ENCODE measurements around the gene CCDC7.
"Not testable (repeated sequence)": the region's sequence is repeated elsewhere in the genome, so short reads cannot be mapped to it uniquely, and the experiment has no call there.

The CCDC7 gene

DNA sequence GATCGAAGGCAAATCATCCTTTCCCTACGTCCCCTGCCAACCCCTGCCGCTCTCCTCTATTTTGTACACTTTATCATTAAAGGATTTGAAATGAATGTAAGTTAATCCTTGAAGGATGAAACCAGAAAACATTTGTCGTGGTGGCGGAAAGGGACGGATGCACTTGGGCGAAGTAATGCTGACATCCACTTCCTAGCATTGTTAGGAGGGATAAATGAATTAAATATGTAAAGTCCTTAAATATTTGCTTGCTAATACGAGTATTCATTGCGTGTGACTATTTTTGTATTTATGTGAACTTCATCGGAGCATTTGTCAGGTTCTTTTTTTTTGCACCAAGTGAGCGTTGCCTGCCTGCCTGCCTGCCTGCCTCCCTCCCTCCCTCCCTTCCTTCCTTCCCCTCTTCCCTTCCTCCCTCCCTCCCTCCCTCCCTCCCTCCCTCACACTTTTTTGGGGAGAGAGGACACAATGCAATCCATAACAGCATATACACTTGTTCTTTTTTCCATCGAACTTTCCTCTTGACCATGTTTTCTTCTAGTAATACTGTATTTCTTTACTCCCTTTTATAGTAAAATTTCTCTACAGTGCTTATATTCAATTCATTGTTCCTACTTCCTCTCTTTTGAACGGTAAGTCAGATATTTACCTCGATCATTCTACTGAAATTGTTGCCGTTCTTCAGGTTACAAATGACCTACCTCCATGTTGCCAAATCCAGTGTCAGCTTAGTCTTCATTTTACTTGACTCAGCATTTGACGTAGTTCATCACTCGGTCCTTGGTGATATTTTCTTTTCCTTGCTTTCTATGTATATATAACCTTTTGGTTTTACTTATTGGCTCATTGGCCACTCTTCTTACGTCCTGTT is 831 bp downstream of the CCDC7 start:
- no peak for DNase-seq (ENCODE audit: low read depth in 1 of 2, low spot score in 1 of 2)

DNA sequence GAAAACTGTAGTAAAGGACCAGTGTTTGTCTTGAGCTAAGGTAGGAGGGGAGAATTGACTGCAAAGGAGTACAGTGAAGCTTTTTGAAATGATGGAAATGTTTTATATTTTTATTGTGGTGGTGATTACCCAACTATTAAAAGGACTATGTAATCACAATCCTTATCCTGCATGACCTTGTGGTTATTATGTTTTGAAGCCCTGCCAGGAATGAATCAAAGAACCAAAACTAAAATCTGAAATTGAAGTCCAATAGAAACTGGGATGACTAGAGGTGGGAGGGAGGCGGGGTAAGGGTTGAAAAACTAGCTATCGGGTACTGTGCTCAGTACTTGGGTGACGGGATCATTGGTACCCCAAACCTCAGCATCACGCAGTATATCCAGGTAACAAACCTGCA is 8.2 kb downstream of the CCDC7 start:
- DNase-seq (ENCODE audit: low read depth in 1 of 2, low spot score in 1 of 2) = no peak

DNA sequence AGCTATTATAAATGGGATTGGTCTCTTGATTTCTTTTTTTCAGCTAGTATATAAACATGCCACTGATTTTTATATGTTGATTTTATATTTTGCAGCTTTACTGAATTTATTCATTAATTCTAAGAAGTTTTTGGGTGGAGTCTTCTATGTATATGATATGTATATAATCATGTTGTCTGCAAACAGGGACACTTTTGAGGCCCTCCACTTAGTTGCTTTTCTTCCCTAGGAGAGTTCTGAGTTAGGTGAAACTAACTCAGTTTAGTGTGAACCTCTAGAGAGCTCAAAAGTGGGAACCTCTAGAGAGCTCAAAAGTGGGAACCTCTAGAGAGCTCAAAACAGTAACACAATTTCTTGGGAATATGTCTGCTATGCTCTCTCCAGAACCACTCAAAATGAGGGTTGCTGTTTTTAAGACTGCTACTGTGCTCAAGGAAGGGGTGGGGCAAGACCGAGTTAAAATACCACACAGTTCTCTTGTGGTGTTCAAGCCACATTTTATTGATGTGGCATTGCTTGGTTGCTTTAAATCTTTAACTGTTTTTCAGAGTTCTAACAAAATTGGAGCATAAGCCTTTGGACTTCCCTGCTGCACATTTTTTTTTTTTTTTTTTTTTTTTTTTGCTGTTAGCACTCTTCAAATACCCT is 13.2 kb downstream of the CCDC7 start:
- DNase-seq (ENCODE audit: low read depth in 1 of 2, low spot score in 1 of 2) = no peak

DNA sequence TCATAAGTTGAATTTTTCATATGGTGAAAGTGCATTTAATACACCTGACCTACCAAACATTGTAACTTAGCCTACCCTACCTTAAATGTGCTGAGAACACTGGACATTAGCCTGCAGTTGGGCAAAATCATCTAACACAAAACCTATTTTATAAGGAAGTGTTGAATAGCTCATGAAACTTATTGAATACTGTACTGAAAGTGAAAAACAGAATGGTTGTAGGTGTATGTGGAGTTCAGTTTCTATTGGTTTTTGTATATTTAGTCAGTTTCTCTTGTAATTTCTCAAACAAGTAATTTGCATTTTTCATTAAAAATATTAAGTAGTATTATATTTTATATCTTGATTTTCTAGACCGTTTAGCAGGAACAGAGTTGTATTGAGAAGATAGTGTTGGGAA is 15.3 kb downstream of the CCDC7 start:
- no peak for DNase-seq (ENCODE audit: low read depth in 1 of 2, low spot score in 1 of 2)

DNA sequence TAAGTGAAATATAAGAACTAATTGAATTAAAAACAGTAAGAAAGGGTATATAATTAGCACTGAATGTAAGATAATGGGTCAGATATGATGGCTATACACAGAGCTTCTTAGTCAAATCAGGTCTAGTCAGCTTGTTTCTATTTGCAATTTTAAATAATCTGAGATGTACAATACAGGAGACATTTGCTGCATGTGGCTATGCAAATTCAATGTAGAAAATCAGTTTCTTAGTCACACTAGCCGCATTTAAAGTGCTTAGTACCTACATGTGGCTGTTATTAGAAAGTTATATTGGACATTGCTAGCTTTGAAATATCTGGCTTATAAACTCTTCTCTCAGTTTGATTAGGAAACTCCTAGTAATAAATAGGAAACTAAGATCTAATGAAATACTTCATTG is 25.3 kb downstream of the CCDC7 start:
- no peak for DNase-seq (ENCODE audit: low read depth in 1 of 2, low spot score in 1 of 2)

DNA sequence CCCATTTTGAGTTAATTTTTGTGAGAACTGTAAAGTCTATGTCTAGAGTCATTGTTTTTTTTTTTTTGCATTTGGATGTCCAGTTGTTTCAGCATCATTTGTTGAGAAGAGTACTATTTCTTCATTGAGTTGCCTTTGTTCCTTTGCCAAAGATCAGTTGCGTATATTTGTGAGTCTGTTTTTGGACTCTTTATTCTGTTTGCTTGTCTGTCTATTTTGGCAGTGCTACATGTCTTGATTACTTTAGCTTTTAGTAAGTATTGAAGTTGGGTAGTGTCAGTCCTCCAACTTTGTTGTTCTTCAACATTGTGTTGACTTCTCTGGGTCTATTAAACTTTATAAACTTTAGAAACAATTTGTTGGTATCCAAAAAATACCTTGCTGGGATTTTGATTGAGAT is 31.6 kb downstream of the CCDC7 start:
- DNase-seq (ENCODE audit: low read depth in 1 of 2, low spot score in 1 of 2) = no peak

DNA sequence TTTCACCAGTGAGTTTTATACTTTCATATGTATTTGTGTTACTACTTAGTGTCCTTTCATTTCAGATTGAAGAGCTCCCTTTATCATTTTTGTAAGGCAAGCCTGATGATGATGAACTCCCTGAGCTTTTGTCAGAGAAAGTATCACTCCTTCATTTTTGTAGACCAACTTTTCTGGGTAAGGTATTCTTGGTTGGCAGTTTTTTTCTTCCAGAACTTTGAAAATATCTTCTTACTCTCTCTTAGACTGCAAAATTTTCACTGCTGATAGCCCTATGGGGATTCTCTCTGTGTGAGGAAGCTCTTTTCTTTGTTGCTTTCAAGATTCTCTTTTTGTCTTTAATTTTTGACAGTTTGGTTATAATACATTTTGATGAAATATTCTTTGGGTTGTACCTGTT is 35.7 kb downstream of the CCDC7 start:
- no peak for DNase-seq (ENCODE audit: low read depth in 1 of 2, low spot score in 1 of 2)

DNA sequence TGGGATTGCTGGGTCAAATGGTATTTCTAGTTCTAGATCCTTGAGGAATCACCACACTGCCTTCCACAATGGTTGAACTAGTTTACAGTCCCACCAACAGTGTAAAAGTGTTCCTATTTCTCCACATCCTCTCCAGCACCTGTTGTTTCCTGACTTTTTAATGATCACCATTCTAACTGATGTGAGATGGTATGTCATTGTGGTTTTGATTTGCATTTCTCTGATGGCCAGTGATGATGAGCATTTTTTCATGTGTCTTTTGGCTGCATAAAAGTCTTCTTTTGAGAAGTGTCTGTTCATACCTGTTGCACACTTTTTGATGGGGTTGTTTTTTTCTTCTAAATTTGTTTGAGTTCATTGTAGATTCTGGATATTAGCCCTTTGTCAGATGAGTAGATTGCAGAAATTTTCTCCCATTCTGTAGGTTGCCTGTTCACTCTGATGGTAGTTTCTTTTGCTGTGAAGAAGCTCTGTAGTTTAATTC is 37.1 kb downstream of the CCDC7 start:
- not testable (repeated sequence) for DNase-seq (ENCODE audit: low read depth in 1 of 2, low spot score in 1 of 2)

DNA sequence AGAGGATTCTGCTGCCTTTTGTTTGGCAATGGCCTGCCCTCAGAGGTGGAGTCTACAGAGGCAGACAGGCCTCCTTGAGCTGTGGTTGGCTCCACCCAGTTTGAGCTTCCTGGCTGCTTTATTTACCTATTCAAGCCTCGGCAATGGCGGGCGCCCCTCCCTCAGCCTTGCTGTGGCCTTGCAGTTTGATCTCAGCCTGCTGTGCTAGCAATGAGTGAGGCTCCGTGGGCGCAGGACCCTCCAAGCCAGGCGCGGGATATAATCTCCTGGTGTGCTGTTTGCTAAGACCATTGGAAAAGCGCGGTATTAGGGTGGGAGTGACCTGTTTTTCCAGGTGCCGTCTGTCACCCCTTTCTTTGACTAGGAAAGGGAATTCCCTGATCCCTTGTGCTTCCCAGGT is 42.1 kb downstream of the CCDC7 start:
- not testable (repeated sequence) for DNase-seq (ENCODE audit: low read depth in 1 of 2, low spot score in 1 of 2)

DNA sequence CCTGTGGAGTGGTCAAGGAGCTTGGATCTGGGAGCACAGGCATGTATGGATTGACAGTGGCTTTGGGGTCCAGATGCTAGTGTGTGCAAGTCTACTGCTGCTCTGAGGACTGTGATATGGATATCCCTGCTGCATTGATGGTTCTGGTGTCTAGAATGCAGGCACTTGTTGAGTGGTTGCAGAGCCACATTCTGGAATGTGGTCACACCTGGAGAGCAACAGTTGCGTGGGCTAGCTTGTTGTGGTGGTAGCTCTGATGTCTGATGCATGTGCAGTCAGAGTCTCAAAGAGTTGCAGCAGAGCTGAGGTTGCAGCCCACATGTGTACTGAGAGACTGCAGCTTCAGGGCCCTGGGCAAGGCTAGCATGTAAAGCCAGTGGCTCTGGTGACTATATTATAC is 43.2 kb downstream of the CCDC7 start:
- DNase-seq (ENCODE audit: low read depth in 1 of 2, low spot score in 1 of 2) = no peak

DNA sequence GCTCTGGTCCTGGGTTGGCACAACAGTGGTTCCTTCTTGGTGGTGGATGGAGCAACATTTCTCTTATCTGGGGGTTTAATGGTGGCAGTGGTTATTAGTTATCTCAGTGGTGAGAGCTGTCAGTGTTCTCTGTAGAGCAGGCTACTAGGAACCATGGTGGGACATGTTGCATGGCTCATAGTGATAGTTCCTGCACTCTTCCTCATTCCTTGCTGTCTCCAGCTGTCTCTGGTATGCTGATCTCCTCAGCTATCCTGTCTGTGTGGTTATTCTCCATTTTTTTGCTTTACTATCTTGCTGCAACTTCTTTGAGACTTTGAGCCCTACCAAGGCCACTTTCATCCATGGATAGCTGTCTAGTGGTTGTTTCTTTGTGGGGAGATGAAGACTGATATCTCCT is 44.0 kb downstream of the CCDC7 start:
- DNase-seq (ENCODE audit: low read depth in 1 of 2, low spot score in 1 of 2) = no peak

DNA sequence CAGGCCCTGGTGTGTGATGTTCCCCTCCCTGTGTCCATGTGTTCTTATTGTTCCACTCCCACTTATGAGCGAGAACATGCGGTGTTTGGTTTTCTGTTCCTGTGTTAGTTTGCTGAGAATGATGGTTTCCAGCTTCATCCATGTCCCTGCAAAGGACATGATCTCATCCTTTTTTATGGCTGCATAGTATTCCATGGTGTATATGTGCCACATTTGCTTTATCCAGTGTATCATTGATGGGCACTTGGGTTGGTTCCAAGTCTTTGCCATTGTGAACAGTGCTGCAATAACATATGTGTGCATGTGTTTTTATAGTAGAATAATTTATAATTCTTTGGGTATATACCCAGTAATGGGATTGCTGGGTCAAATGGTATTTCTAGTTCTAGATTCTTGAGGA is 48.6 kb downstream of the CCDC7 start:
- DNase-seq (ENCODE audit: low read depth in 1 of 2, low spot score in 1 of 2) = not testable (repeated sequence)

DNA sequence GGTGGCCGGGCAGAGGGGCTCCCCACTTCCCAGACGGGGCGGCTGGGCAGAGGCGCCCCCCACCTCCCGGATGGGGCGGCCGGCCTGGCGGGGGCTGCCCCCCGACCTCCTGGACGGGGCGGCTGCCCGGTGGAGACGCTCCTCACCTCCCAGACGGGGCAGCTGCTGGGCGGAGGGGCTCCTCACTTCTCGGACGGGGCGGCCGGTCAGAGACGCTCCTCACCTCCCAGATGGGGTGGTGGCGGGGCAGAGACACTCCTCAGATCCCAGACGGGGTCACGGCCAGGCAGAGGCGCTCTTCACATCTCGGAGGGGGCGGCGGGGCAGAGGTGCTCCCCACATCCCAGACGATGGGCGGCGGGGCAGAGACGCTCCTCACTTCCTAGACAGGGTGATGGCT is 54.2 kb downstream of the CCDC7 start:
- not testable (repeated sequence) for DNase-seq (ENCODE audit: low read depth in 1 of 2, low spot score in 1 of 2)

DNA sequence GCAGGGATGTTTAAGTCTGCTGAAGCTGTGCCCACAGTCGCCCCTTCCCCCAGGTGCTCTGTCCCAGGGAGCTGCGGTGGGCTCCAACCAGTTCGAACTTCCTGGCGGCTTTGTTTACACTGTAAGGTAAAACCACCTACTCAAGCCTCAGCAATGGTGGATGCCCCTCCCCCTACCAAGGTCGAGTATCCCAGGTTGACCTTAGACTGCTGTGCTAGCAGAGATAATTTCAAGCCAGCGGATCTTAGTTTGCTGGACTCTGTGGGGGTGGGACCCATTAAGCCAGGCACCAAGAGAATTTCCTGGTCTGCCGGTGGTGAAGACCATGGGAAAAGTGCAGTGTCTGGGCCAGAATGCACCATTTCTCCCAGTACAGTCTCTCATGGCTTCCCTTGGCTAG is 56.0 kb downstream of the CCDC7 start:
- DNase-seq (ENCODE audit: low read depth in 1 of 2, low spot score in 1 of 2) = no peak

DNA sequence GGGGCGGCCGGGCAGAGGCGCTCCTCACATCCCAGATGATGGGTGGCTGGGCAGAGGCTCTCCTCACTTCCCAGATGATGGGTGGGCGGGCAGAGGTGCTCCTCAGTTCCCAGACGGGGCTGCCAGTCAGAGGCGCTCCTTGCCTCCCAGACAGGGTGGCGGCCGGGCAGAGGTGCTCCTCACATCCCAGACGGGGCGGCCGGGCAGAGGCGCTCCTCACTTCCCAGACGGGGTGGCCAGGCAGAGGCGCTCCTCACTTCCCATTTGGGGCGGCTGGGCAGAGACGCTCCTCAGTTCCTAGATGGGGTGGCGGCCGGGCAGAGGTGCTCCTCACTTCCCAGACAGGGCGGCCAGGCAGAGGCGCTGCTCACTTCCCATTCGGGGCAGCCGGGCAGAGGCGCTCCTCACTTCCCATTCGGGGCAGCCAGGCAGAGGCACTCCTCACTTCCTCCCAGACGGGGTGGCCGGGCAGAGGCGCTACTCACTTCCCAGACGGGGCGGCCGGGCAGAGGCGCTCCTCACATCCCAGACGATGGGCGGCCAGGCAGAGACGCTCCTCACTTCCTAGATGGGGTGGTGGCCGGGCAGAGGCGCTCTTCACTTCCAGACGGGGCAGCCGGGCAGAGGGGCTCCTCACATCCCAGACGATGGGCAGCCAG is 60.0 kb downstream of the CCDC7 start:
- DNase-seq (ENCODE audit: low read depth in 1 of 2, low spot score in 1 of 2) = not testable (repeated sequence)

DNA sequence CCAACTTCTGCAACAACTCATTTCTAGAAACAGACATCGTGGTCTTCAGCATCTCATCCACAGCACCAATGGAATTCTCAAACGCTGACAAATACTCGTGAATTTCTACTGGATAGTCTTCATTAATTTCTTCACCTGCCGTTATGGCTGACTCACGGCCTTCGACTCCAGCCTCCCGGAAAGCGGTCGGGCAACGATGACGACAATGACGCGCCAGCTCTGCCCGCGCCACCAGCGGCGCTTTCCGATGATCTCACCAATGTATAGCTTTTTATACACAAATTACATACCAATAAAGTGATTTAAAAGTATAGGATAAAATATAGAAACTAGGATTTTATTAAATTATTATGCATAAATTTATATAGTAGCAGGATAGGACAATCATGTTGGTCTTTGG is 65.7 kb downstream of the CCDC7 start:
- no peak for DNase-seq (ENCODE audit: low read depth in 1 of 2, low spot score in 1 of 2)

DNA sequence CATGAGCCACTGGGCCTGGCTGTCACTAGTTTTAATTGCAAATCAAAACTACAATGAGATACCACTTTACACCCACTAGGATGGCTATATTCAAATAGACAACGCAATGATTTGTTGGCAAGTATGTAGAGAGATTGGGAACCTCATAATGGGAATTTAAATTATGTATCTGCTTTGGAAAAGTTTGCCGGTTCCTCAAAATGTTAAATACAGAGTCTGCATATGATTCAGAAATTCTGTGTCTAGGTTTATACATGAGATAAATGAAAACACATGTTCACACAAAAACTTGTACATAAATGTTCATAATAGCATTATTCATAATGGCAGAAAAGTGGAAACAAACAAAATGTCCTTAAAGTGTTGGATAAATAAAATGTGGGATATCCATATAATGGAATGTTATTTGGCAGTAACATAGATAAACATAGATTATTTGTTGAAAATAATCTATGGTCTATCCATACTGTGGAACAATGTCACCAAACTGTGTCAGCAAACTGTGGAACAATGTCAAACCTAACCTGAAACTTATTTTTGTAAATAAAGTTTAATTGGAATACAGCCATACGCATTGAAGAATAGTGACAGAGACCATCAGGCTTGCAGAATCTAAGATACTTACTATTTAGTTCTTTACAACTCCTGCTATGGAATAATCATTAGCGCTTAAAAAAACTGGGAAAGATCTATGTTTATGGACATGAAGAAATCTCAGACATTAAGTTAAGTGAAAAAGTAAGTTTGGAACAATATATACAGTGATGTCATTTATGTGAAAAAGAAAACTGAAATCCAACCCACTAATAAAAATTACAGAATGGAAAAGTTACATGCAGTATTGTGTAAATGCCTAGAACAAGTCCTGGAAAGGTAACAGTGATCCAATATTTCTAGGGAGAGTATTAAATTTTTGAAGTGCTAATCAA is 70.9 kb downstream of the CCDC7 start:
- no peak for DNase-seq (ENCODE audit: low read depth in 1 of 2, low spot score in 1 of 2)

DNA sequence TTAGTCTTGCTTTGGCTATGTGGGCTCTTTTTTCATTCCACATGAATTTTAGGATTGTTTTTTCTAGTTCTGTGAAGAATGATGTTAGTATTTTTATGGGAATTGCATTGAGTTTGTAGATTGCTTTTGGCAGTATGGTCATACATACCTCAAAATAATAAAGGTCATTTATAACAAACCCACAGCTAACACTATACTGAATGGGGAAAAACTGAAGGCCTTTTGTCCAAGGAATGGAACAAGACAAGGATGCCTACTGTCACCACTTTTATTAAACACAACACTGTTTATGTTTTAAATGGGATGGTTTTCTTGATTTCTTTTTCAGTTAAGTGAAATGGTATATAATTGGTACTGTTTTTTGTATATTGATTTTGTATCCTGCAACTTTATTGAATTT is 84.3 kb downstream of the CCDC7 start:
- DNase-seq (ENCODE audit: low read depth in 1 of 2, low spot score in 1 of 2) = no peak

DNA sequence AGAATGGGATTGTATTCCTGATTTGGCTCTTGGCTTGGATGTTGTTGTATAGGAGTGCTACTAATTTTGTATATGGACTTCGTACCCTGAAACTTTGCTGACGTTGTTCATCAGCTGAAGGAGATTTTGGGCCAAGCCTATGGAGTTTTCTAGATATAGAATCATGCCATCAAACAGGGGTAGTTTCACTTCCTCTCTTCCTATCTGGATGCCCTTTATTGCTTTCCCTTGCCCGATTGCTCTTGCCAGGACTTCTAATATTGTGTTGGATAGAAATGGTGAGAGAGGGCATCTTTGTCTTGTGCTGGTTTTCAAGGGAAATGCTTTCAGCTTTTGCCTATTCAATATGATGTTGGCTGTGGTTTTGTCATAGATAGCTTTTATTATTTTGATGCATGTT is 92.3 kb downstream of the CCDC7 start:
- DNase-seq (ENCODE audit: low read depth in 1 of 2, low spot score in 1 of 2) = no peak

DNA sequence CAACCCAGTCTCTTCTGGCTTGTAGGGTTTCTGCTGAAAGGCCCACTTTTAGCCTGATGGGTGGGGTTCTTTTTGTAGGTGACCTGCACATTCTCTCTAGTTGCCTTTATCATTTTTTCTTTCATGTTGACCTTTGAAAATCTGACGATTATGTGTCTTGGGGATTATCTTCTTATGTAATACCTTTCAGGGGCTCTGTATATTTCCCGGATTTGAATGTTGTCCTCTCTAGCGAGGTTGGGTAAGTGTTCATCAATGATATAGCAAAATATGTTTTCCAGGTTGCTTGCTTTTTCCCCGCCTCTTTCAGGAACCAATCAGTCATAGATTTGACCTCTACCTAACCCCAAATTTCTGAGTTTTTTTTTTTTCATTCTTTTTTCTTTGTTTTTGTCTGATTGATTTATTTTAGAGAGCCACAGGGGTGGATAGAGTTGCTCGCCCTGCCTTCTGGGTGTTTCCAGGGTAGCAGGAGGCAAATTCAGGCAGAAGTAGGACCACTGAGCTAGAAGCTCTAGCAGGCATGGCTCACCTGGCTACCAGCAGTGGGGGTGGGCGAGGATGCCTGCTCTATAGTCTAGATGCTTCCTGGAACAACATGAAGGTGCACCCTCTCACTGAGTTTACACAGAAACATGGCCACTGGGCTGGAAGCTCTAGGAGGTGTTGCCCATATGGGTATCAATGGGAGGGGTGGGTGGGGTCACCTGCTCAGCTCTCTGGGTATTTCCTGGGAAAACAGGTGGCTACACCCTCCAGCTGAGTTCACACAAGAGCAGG is 94.9 kb downstream of the CCDC7 start:
- no peak for DNase-seq (ENCODE audit: low read depth in 1 of 2, low spot score in 1 of 2)

All from stimulated activated CD4-positive, alpha-beta T cell treated with anti-CD3 and anti-CD28 coated beads, Interleukin-15, amount 100 ng/mL, for 1 hour (primary cell).